Measurements from ENCODE around the gene KPNA6.
"Not testable (repeated sequence)": the region's sequence is repeated elsewhere in the genome, so short reads cannot be mapped to it uniquely, and the experiment has no call there.

Gene KPNA6

DNA sequence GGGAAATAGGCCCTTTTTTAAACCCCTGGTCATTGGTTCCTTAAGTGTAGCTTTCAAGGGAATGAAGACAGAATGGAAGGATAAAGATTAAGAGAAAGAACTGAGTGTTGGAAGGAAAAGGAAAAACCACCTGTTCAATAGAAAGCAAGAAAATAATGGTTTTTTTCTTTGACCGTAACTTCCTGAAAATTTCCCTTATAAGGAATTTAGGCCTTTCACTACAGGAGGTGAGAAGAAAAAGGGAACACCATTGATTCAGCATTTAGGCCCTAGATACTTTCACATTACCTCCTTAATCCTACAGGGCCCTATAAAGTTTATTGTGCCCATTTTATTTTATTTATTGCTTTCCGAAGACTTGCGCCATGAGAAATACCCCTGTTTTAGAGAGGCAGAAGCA is 18.9 kb downstream of the KPNA6 start:
- in situ Hi-C loops (cut with HindIII; ENCODE audit: low pct_ligation_motif_present, low sequenced_read_pairs) = no loop called here
- Histone ChIP-seq H3K36me3 (replicated peaks) (no peaks in the 10 kb centered on the region), H3K27me3 (replicated peaks) (no peaks in the 10 kb centered on the region), H3K27ac (no peak overlapping the region), H3K4me3 (ENCODE audit: low read depth, low read length) (no peak overlapping the region)
- TF ChIP-seq, protein P1, sequence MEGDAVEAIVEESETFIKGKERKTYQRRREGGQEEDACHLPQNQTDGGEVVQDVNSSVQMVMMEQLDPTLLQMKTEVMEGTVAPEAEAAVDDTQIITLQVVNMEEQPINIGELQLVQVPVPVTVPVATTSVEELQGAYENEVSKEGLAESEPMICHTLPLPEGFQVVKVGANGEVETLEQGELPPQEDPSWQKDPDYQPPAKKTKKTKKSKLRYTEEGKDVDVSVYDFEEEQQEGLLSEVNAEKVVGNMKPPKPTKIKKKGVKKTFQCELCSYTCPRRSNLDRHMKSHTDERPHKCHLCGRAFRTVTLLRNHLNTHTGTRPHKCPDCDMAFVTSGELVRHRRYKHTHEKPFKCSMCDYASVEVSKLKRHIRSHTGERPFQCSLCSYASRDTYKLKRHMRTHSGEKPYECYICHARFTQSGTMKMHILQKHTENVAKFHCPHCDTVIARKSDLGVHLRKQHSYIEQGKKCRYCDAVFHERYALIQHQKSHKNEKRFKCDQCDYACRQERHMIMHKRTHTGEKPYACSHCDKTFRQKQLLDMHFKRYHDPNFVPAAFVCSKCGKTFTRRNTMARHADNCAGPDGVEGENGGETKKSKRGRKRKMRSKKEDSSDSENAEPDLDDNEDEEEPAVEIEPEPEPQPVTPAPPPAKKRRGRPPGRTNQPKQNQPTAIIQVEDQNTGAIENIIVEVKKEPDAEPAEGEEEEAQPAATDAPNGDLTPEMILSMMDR (IDR thresholded peaks at IDR 0.05; ENCODE audit: low read depth, low read length, missing control alignments) = no peak
- DNase-seq = no peak

DNA sequence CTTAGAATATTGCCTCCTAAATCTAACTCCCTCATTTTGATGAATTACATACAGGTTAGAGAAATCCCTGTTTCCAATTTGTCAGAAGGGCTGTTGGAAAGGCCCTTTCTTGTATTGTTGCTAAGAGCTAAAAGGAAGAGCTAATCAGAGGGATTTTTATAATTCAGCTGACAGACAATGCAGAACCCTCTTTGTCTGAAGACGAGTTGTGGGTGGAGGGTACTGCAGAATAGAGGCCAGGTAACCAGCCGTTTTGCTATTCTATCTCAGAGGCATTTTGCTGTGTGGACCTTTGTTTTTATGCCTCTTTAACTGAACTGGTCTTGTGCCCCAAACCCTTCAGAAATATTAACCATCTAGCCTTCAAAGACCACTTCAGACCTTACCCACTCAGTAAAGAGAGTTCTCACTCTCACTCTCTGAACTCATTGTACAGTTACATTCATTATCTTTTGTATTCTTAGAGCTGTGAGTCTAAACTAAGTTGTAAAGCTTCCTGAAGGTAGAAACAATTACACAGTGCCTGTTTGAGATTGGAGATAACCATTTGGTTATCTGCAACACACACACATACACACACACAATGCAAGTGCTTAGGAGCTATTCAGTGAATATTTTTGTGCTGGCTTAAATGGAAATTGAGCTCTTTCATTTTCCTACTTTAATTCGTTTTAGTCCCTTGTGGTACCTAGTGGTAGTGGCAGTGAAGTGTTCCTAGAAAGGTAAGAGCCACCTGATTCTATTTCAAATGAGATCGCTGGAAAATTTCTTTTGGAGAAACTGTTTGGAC is 19.7 kb downstream of the KPNA6 start:
- Histone ChIP-seq H3K4me3 (ENCODE audit: low read depth, low read length) (no peak overlapping the region), H3K27ac (no peak overlapping the region), H3K27me3 (replicated peaks) (no peaks in the 10 kb centered on the region), H3K36me3 (replicated peaks) (peaks cover 4% of the 10 kb centered on the region)
- TF ChIP-seq, protein P1 (IDR thresholded peaks at IDR 0.05; ENCODE audit: low read depth, low read length, missing control alignments) = no peak
- DNase-seq = no peak
- in situ Hi-C loops (cut with HindIII; ENCODE audit: low pct_ligation_motif_present, low sequenced_read_pairs) = no loop called here

DNA sequence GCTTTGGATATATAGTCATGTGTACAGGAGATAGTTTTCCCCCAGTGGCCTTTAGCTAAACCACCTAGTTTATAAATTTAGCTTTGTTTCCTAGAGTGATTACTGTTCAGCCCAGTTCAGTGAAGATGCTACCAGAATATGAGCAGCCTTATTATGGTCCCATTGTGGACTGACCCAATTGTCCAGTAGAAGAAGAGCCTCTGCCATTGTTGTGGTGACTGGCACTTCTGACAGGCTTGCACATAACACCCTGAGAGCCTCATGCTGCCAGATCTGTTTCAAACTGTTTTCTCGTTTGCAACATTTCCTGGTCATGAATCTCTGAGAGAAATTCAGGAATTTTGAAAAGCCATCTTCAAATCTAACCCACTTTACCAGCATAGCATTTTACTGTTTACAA is 20.6 kb downstream of the KPNA6 start:
- Histone ChIP-seq H3K4me3 (ENCODE audit: low read depth, low read length) (no peak overlapping the region), H3K27ac (no peak overlapping the region), H3K27me3 (replicated peaks) (no peaks in the 10 kb centered on the region), H3K36me3 (replicated peaks) (peaks cover 4% of the 10 kb centered on the region)
- in situ Hi-C loops (cut with HindIII; ENCODE audit: low pct_ligation_motif_present, low sequenced_read_pairs) = no loop called here
- TF ChIP-seq, protein P1 (IDR thresholded peaks at IDR 0.05; ENCODE audit: low read depth, low read length, missing control alignments) = no peak
- no peak for DNase-seq

DNA sequence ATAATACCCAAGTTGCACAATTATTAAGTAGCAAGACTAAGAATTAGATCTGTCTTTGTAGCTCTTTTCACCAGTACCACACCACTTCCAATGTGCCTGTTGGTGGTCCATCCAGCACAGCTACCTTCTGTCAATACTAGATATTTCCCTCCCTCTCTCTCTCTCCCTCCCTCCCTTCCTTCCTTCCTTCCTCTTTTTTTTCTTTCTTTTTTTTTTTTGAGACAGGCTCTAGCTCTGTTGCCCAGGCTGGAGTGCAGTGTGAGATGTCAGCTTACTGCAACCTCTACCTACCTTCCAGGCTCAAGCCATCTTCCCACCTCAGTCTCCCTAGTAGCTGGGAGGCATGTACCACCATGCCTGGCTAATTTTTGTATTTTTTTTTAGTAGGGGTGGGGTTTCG is 21.1 kb downstream of the KPNA6 start:
- H3K27me3 ChIP-seq (replicated peaks) = no peaks in the 10 kb centered on the region
- H3K36me3 ChIP-seq (replicated peaks) = peaks cover 4% of the 10 kb centered on the region
- TF ChIP-seq, protein P1 (IDR thresholded peaks at IDR 0.05; ENCODE audit: low read depth, low read length, missing control alignments) = no peak
- H3K4me3 ChIP-seq (ENCODE audit: low read depth, low read length) = no peak overlapping the region
- in situ Hi-C loops (cut with HindIII; ENCODE audit: low pct_ligation_motif_present, low sequenced_read_pairs) = no loop called here
- no peak overlapping the region for H3K27ac ChIP-seq
- no peak for DNase-seq

DNA sequence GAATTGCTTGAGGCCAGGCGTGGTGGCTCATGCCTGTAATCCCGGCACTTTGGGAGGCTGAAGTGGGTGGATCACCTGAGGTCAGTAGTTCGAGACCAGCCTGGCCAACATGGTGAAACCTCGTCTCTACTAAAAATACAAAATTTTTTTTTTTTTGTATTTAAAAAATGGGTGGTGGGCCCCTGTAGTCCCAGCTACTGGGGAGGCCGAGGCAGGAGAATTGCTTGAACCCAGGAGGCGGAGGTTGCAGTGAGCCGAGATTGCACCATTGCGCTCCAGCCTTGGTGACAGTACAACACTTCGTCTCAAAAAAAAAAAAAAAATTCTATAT is 26.1 kb downstream of the KPNA6 start:
- DNase-seq; in situ Hi-C loops (cut with HindIII; ENCODE audit: low pct_ligation_motif_present, low sequenced_read_pairs); H3K36me3 ChIP-seq (replicated peaks); H3K4me3 ChIP-seq (ENCODE audit: low read depth, low read length); H3K27me3 ChIP-seq (replicated peaks): not testable (repeated sequence)
- H3K27ac ChIP-seq = peak overlapping the region; percentile 74

DNA sequence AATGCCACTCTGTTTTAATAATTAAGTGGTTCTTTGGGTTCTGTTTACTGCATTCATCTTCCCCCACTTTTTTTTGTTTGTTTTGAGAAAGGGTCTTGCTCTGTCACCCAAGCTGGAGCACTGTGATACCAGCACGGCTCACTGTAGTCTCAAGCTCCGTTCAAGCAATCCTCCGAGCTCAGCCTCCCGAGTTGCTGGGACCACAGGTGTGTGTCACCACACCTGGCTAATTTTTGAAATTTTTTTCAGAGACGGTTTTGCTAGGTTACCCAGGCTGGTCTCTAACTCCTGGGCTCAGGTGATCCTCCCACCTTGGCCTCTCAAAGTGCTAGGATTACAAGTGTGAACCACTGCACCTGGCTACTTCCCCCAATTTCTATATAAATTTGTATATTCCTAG is 29.3 kb downstream of the KPNA6 start:
- peaks cover 2% of the 10 kb centered on the region for H3K36me3 ChIP-seq (replicated peaks)
- TF ChIP-seq, protein P1 (IDR thresholded peaks at IDR 0.05; ENCODE audit: low read depth, low read length, missing control alignments) = no peak
- H3K27me3 ChIP-seq (replicated peaks) = no peaks in the 10 kb centered on the region
- H3K27ac ChIP-seq = no peak overlapping the region
- H3K4me3 ChIP-seq (ENCODE audit: low read depth, low read length) = no peak overlapping the region
- in situ Hi-C loops (cut with HindIII; ENCODE audit: low pct_ligation_motif_present, low sequenced_read_pairs) = no loop called here
- no peak for DNase-seq

All from brain microvascular endothelial cell (primary cell).